NB4 (cell line): ENCODE measurements around the gene TEX44.

Experiments
- DNase-seq: peaks from one replicate; pipeline ENCODE4 v3.0.0; 2010; ENCODE audit warnings: low read depth
- H3K4me3 ChIP-seq: one replicate; pipeline ENCODE4 v1.5.1; 2011; ENCODE audit warnings: mild to moderate bottlenecking, low read depth, low read length, moderate library complexity
- MYC ChIP-seq: IDR thresholded peaks from 2 replicates; pipeline ENCODE4 v1.6.1; 2011; ENCODE audit warnings: low read depth, low read length
- POLR2A ChIP-seq: IDR thresholded peaks from 2 replicates; pipeline ENCODE4 v1.6.1; 2011; ENCODE audit warnings: mild to moderate bottlenecking; ENCODE audit not compliant: insufficient read length; ENCODE audit errors: extremely low read depth
- TF ChIP-seq, protein P1 (sequence below): IDR thresholded peaks from 2 replicates; pipeline ENCODE4 v1.6.1; 2011; ENCODE audit warnings: low read depth, low read length
- TF ChIP-seq, protein P2 (sequence below): IDR thresholded peaks from one replicate; pipeline ENCODE4 v1.5.1; 2012; ENCODE audit warnings: low read depth, low read length

TEX44 gene

DNA sequence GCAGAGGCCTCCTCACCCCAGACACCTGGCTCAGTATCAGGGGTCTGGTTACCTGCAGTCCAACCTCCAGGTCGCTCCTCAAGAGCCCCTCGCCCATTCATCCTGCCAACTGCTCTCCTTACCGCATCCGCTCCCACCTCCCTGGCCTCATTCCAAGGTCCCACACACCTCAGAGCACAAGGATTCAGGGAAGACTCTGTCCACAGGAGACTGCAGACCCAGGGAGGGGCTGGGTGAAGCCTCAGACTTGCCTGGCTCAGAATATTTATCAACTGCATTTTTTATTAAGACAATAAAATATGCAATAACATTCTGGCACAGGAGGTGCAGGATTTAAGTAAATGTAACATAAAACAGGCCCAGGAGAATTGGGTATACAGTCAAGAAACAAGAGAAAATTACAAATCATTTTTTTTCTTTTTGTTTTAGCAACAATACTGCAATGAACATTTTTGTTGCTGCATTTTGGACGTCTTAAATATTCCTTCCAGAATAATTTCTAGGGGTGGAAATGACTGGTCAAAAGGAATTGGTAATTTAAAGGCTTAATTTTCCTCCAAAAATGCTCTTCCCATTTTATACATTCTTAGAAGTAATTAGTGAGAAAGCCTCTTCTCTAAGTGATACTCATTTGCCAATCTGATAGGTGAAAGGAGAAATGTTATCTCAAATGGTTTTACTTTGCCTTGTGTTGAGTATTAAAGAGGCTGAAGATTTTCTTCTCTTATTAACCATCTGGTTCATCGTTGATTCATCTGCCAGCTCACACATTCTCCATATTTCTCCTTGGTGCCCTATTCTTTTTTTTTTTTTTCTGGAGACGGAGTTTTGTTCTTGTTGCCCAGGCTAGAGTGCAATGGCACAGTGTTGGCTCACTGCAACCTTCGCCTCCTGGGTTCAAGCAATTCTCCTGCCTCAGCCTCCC is 42.5 kb downstream of the TEX44 start:
- DNase-seq: no peak
- H3K4me3 ChIP-seq: no peak overlapping the region
- TF ChIP-seq, protein P1, sequence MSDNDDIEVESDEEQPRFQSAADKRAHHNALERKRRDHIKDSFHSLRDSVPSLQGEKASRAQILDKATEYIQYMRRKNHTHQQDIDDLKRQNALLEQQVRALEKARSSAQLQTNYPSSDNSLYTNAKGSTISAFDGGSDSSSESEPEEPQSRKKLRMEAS: no peak
- TF ChIP-seq MYC: no peak
- no peak for TF ChIP-seq POLR2A
- TF ChIP-seq, protein P2, sequence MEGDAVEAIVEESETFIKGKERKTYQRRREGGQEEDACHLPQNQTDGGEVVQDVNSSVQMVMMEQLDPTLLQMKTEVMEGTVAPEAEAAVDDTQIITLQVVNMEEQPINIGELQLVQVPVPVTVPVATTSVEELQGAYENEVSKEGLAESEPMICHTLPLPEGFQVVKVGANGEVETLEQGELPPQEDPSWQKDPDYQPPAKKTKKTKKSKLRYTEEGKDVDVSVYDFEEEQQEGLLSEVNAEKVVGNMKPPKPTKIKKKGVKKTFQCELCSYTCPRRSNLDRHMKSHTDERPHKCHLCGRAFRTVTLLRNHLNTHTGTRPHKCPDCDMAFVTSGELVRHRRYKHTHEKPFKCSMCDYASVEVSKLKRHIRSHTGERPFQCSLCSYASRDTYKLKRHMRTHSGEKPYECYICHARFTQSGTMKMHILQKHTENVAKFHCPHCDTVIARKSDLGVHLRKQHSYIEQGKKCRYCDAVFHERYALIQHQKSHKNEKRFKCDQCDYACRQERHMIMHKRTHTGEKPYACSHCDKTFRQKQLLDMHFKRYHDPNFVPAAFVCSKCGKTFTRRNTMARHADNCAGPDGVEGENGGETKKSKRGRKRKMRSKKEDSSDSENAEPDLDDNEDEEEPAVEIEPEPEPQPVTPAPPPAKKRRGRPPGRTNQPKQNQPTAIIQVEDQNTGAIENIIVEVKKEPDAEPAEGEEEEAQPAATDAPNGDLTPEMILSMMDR: no peak

DNA sequence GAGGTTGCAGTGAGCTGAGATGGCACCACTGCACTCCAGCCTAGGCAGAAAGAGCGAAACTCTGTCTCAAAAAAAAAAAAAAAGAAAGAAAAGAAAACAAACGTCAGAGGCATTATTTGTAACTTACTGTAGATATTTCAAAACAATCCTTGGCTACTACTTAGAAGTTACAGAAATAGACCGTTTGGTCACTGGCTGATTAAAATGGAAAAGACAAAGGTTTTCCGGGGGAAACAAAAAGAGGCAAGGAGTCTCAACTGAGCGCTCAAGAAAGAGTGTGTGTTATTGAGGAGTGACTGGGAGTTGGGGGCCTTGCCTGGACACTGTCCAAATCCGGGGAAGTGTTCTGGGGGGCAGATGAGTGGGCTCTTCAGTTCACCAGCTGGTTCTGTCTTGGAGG is 47.6 kb downstream of the TEX44 start:
- TF ChIP-seq, protein P2: no peak
- TF ChIP-seq MYC (no peak), POLR2A (no peak)
- TF ChIP-seq, protein P1: no peak
- no peak for DNase-seq
- H3K4me3 ChIP-seq: no peak overlapping the region

DNA sequence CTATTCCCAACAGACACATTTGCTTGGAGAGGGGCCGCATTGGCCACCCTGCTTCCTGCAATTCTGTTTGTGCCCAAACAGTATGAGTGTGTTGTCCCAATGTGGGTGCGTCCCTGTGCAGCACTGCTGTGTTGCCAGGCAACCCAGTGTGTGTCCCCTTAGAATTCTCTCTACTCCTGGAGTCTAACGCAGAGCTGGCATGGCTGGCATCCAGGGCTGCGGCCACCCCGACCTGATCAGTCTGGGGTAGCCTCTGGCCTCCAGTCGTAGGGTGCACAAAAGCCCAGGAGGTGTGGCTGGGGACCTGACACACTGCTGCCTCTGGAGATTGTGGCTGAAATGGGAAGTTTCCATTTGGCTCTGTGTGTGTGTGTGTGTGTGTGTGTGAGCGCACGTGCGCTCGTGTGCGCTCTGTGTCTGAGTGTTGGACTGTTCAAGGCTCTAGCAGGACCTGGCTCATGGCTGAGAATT is 48.0 kb downstream of the TEX44 start:
- no peak overlapping the region for H3K4me3 ChIP-seq
- DNase-seq: peak; percentile 74
- no peak for TF ChIP-seq POLR2A
- TF ChIP-seq, protein P2: peak; percentile 13

DNA sequence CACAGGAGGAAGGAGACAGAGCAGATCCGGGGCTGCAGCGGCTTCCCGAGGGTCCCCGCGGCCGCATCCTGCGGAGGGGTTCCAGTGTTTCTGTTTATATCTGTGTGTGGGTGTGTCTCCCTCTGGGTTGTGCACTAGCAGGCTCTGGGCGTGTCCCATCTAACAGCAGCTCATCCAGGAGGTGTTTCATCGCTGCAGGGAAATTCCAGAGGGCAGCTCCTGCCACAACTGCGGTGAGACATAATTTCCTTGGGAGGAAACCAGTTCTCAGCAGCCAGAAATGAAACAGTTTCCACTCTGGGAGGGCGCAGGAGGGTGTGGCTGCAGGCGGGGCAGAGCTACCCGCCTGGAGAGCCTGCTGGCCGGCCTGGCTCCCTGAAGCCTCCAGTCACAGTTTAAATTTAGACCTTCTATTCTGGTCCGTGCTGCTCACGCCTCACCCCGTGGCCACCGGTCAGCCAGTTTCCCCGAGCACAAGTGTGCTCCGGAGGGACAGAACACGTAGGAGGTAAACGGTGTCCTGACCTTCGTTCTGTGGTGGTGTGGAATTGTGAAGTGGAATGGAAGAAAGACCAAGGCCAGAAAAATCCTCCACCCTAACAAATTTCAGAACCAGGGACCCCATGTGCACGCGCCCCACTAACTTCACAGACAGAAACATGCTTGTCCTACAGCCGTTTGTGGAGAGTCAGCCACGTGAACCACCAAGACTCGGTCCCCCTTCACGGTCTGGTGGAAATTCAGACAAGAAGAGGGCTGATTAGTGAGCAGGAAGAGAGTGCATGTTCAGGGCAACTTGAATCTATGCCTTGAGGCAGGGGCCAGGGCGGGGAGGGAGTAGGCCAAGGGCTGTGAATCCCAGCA is 50.2 kb downstream of the TEX44 start:
- peak overlapping the region; percentile 35 for H3K4me3 ChIP-seq
- TF ChIP-seq, protein P2: no peak
- peak; percentile 50 for TF ChIP-seq MYC
- TF ChIP-seq, protein P1: 0 out of 2 replicates have a peak, but pooled peaks have one; percentile 3
- TF ChIP-seq POLR2A: peak; percentile 37
- DNase-seq: peak; percentile 92

DNA sequence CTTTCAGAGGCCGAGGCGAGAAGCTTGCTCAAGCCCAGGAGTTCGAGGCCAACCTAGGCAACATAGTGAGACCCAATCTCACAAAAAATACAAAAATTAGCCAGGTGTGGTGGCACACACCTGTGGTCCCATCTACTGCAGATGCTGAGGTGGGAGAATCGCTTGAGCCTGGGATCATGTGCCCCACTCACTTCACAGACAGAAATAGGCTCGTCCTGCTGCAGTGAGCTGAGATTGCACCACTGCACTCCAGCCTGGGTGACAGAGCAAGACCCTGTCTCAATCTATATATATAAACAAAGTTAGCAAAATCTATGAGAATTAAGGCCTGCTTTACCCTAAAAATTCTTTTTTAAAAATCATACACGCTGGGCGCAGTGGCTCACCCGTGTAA is 50.8 kb downstream of the TEX44 start:
- no peak for DNase-seq
- peak overlapping the region; percentile 35 for H3K4me3 ChIP-seq
- TF ChIP-seq MYC (no peak), POLR2A (no peak)
- TF ChIP-seq, protein P1: no peak
- TF ChIP-seq, protein P2: no peak
